HG02884 (cell line): ENCODE measurements around the gene EPHB2.

Source experiments
- ATAC-seq: cut with Tn5 transposase; IDR thresholded peaks from one replicate; pipeline ENCODE4 v1.9.1; 2021; ENCODE audit warnings: mild to moderate bottlenecking, moderate library complexity; ENCODE audit not compliant: unreplicated experiment

The EPHB2 gene

DNA sequence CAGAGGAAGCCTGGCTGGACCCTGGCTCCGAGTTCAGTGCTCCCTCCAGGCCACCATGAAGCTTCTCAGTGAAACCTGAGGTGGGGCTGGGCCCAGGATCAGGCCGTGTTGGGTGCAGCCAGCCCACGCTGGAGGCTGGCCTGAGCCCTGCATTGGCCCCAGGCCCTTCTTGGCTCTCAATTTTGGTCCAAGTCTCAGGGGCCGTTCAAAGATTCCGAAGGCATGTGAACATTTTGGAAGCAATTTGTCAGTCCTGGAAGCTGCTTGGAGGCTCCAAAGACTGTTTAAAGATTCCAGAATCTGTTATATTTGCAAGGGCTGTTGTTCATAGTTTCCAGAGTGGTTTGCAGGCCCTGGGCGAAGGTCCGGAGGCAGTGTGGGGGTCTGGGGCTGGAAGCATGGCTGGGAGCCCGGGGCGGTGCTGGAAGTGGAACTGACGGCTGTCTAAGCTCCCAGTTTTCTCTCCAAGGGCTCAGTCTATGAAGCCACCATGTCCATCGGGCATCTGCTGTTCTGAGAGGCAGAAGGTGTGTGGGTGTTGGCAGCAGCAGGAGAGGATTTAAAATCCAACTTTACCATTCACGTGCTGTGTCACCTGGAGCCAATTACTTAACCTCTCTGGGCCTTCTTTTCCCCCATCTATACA lies 104.9 kb downstream of the EPHB2 start:
- no peak for ATAC-seq

DNA sequence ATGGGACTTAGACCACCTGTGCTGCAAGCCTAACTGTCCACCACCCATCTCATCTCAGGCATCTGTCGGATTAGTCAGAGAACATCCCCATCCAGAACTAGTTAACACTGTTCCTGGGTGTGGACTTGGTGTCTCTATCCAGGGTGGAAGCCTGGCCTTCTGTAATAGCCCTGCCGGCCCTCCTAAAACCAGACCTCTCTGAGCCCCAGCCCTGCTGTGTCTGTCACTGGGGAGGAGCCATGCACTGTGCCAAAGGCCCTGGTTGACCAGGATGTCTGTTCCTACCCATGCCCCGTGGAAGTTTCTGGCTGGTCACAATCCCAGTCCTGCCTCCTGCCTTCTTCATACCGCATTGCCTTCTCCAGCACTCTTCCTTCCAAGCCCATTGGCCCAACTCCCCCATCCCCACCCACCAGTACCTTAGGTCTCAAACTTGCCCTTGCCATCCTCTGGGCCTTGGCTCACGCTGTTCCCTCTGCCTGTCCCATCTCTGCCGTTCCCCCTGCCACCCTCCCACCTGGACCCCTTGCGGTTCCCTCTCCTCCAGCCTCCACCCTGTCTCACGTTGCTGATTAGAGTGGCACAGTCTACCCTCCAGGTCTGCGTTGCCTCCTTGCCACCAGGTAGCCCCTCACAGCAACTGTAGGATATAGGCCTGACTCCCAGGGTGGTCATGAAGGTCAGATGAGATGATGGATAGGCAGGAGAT lies 105.6 kb downstream of the EPHB2 start:
- no peak for ATAC-seq

DNA sequence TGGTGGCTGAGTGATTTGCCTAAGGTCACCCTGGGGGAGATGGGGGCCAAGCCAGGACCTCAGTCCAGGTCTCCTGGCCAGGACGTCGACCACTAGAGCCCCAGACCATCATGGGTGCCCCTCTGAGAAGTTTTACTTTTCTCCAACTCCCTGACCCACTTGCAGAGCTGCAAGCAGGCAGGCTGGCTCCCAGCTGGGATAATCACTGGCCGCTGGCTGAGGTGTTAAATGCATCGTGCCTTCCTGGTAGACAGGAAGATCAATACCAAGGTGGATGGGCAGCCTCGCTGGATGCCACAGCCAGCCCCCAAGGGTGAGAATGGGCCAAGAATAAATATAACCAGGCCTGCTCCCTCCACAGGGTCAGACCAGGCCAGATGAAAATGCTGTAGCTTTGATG lies 106.2 kb downstream of the EPHB2 start:
- ATAC-seq: no peak

DNA sequence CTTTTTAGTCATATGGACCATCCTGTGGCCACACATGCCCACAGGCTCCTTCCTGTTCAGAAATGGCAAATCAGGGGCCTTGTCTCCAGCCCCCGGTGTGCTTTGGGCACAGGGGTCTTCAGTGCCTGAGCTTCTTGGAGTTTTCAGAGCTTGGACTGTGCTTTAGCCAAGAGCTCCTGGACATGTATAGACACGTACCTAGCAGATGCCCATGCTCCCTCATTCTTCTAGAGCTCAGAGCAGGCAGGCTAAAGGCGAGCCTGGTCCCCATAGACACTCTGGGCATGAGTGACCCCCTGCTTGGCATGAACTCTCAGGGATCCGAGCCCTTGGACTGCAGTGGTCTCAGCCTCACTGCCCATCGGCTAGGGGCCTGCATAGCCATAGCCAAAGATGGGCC lies 106.8 kb downstream of the EPHB2 start:
- no peak for ATAC-seq

DNA sequence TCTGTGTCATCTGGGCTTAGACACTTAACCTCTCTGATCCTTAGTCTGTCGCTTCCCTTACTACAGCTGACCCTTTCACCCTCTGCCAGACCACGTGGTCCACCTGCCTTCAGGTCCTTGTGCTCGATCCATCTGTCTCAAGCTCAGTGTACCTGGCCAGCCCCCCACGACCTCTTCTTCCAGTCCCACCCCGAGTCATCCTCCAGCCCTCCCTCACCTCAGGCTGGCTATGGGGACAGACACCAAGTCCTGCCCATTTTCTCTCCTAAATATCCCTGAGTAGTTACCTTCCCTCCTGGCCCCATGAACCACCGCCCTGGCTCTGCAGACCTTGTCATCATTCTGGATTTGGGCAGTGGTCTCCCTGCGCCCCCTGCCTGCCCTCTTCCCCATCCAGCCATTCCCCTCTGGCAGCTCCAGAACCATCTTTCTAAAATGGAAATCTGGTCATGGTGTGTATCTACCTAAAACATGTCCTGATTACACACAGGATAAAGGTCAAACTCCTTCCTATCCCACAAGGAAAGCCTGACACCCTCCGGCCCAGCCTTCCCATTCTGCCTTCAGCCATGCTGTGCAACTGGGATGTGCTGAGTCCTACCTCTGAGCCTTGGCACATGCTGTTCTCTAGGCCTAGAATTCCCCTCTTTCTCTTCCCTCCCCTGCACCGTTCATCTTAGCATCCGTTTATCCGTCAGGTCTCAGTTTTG lies 107.6 kb downstream of the EPHB2 start:
- ATAC-seq: no peak

DNA sequence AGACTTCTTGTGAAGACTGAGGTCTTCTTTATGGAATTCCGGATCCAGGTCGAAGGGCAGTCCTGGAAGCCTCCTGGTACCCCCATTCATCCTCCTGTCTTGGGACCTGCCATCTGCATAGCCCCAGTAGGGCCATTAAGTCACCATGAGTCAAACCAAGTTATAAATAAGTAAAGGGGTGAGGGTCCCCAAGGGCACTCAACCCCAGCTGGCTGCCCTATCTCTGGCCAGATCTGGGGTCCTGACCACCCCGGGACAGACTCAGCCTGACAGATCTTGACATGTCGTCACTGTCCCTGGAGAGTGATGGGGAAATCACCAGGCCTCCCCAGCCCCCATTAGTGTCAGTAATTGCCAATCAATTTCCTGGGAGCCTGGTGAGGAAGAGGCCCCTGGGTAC lies 108.7 kb downstream of the EPHB2 start:
- no peak for ATAC-seq

DNA sequence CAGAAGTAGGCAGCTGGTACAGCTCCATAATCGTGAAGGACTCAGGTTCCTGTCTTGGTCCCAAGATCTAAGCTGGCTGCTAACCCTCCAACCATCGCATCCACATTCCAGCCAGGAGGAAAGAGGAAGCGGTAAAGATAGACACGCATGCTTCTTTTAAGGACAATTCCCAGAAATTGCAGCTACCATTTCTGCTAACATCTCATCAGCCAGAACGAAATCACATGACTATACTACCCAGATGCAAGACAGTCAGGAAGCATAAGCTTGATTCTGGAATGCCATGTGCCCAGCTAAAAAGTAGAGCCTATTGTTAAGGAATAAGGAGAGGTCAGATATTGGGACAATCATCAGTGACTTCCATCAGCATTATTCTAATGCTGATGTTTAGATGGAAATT lies 110.4 kb downstream of the EPHB2 start:
- ATAC-seq: no peak

DNA sequence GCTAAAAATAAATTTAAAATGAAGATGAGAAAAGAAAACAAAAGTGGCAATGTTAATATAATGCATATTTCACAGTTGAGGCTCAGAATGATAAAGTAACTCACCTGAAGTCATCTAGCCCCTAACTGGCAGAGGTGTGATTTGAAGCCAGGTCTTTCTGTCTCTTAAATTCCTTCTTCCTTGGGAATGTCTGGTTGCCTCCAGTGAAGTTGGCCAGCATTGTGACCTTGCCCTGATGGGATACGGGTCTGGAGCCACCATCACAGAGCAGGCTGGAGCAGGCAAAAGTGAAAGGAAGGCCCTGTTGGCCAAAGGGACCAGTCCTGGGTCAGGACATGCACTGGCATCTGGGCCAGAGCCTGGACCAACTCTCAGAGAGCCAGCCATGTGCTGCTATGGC lies 111.7 kb downstream of the EPHB2 start:
- no peak for ATAC-seq

DNA sequence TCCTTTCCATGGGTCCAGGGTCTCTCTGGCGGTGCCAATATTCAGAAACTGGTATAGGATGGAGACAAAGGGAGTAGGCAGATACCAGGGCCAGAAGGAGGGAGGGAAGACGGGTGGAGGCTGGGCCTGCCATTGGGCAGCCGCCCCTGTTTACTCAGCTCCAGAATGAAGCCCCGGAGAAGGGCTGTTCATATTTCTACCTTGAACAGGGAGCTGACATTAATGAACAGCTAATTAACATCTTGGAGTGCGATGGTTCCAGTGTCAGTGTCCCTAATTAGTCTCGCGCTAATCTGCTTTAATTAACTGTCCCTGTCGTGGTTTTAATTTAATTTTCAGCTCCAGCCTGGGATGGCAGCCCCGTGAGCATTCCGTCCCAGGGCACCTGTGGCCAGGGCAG lies 113.8 kb downstream of the EPHB2 start:
- ATAC-seq: no peak

DNA sequence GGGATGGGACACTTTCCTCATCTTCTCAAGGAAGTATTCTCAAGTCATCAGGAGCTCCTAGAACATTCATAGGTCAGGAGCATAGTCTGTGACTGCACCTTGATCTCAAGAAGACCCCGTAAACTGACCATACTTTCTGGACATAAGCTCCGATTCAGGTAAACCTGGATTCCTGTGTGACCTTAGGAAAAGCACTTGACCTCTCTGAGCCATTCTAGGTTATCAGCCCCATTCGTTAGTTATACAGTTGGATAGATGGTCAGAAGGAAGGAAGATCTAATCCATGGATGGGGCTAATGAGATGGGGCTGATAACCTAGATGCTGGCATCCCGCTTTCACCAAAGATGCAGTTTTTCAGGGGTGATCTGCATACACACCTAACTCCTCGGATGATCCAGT lies 114.3 kb downstream of the EPHB2 start:
- no peak for ATAC-seq

DNA sequence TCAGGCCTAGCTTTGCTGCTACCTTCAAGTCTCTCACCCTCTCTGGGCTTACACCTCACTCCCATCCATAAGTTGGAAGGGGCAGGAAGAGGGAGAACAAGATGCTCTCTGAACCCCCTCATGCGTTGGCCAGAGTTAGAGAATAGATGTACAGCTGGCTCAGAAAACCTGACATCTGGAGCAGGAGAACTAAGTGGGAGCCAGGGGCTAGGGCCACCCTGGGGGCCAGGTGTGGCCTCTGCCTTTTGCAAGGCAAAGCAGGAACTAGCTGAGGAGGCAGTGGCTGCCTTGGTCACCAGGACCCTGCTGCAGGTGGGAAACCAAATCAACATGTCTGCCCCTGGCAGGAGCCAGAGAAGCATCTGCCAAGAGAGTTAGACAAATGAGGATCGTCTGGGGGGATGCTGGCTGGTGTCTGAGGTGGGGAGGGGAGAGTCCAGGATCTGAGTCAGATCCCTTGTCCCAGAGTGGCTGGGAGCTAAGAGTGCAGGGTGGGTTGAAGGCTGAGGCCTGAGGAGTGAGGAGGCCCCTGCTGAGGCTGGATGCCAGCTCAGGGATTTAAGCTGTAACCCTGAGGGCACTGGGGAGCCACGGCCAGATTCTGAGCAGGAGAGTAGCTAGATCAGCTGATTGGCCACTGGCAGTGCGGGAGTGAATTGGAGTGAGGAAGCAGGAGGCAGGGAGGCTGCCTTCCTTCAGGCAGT lies 115.0 kb downstream of the EPHB2 start:
- no peak for ATAC-seq

DNA sequence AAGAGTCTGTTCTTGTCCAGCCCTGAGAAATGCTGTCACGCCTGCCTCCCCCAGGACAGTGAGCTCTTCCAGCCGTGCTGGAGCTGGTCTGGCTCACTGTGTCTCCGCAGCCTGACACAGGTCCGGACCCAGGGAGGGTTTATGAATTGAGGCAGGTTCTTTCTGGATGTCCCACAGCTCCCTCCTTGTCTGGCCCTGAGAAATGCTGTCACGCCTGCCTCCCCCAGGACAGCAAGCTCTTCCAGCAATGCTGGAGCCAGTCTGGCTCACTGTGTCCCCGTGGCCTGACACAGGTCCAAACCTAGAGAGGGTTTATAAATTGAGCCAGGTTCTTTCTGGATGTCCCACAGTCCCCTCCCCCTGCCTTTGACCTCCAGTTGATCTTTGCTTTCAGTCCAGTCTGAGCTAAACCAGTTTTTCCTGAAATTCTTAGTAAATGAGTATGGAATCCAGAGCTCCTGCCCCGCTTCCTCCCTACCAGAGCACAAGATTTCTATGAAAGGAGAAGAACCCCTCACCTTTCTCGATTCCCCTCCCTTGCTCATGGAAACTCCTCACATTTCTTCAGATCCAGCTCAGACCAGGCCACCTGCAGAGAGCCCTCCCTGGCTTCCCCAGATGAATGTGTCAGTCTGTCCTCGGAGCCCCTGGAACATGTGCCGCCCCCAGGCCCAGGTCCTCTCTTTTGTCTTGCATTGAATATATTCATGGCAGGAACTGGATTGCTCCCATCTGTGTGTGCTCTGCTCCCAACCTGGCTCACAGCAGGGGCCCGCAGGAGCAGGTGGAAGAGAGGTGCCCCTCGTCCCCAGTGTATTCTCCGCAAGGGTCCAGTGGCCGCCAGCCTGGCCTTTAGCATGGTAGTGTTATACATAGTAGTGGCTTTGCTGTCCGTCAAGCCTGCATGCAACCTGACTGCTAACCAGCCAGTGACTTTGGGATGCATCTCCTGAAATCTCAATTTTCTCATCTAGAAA lies 116.3 kb downstream of the EPHB2 start:
- no peak for ATAC-seq

DNA sequence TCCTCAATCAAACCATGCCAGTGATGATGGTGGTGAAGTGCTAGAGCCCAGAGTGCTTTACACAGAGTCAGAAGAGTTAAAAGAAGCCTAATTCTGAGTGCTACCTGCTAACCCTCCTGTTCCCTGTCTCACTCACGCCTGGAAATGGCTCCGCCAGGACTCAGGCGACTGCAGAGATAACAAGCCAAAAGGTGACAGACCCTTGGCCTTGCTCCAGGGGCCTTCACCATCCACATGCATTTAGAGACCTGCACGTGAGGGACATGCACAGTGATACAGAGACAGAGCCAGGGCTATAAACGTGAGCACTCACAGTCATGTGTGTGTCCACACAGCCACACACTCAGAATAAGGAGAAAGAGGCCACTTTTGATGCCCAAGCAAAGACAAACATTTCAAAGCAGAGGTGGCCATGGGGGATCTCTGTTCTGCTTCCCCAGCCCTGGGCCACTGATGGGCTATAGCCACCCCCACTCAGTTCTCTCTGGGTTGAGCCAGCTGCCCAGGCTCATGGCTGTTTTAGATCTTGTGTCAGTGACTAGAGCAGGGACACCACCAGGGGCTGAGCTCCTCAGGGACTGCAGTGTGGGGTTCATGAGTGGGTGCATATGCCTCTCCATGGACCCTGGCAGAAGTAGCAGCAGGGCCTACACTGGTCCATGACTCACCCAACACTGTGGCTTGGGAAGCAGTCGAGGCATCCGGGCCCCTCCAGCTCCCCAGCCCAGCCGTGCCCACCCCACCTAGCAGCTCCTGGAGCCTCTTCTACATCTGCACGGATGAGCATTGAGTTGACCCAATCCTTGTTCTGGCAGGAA lies 117.2 kb downstream of the EPHB2 start:
- ATAC-seq: no peak

DNA sequence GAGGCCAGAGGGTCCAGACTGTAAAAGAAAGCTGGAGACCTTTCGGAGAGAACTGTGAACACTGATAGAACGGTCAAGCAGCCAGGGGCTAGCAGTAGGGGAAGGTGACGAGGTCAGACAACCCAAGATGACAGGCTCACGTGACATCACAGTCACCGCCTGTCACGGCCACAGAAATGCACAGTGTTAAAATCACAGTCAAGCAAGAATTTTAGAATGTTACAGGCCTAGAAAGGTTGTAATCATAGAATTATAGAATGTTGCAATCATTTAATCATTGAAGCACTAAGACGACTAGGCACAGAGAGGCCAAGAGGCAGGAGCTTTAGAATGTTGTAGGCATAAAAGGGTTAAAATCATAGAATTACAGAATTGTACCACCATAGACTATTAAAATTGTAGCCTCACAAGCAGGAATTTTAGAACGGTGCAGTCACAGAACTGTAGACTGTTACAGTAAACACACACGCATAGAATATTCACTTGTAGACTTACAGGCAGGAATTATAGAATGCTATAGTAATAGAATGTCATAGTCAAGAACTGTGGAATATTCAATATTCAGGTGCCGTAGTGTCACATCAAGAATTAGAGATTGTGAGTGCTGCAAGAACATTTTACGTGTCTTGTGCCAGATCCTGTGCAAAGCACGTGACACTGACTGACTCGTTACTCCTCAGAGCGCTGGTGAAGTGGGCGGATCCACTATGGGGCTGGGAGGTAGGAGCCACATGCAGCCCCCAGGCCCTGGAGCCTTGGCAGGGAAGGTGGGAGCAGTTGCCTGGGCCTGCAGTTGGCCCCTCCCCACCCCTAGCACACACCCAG lies 118.1 kb downstream of the EPHB2 start:
- ATAC-seq: no peak

DNA sequence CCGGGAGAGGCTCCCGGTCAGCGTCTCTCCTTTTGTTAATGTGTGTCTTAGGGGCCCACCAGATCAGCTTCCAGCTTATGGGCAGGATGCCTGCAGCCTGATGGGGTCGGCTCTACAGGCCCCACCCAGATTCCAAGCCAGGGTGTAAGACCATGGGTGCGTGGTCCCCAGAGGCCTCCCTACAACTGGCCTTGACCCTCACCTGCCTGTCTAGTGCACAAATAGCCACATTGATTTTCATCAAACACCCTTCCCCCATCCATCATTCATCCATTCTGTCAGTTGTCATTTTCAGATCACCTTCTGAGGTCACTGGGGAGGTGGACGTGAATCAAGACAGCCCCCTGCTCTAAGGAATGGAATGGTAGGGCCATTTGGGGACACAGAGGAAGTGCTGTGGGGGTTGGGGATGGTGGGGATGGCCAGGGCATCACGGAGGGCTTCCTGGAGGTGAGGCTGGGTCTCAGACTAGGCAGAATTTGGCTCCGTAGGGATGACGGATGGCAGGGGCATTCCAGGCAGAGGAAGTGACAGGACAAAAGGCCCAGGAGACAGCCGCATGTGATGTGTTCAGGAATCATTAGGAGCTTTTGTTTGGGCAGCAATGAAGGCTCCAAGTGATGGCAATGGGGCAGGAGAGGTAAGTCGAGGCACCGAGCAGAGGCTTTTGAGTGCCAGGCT lies 118.8 kb downstream of the EPHB2 start:
- ATAC-seq: no peak

DNA sequence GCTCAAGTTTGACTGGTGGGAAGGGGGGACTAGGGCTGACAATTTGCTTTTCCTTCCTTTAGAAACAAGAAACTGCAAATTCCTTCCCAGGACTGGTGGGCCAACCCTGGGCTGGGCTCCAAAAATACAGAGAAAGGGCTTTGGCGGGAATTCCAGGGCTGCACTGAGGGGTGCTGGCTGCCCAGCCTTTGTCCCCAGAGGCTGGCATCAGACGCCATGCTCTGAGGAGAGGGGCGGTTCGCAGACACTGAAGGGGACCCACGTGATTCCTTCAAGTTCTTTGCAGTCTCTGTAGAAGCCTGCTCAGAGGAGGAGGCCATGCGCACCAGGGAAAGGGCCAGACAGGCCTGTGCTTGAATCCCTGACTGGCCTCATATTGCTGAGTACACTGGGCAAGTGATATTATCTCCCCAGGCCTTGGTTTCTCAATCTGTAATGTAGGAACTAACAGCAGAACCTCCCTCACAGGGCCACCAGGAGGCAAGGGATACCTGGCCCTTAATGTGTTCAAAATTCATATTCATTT lies 119.5 kb downstream of the EPHB2 start:
- no peak for ATAC-seq

DNA sequence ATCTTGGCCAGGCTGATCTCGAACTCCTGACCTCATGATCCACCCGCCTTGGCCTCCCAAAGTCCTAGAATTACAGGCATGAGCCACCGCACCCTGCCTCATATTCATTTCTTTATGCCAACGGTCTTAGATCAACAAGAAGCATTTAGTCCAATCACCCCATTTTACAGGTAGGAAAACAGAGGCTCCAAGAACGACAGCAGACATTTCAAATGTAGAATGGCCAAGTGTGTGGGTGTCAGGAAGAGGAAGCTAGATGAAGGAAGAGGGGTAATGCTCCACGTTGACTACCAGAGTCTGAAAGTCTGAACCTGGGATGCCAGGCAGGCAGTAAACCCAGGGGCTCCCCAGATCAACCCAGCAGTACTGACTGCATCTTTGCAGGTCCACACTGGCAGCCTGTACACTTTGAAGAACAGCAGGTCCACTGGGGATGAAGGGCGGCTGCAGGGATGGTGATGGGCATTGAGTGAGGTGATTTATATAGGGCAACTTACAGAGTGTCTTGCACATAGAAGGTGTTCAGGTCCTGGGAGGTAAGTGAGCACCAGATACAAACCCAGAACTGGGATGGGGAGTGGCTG lies 120.2 kb downstream of the EPHB2 start:
- no peak for ATAC-seq
